Suprapubic skin (tissue), 4 donors: ENCODE results near the gene DCDC2. TPM values are rescaled to one million over a fixed set of nuclear protein-coding genes. Genes with fewer than 3 reads are reported as not detected.
A peak's percentile ranks its signal among the peaks of the same experiment; 100 is the strongest.
"Not testable (repeated sequence)": the region's sequence is repeated elsewhere in the genome, so short reads cannot be mapped to it uniquely, and the experiment has no call there.

Experiments
- DNase-seq, 2 donors: peaks; one replicate each; pipeline ENCODE4 v3.0.0-alpha.2; 2019; ENCODE audit warnings: low spot score in 2 of 2
- H3K27ac ChIP-seq: fragments of 200-600 bp; sonication (generic); one replicate; pipeline ENCODE4 v1.5.1; 2019
- H3K27me3 ChIP-seq: fragments of 200-600 bp; sonication (generic); one replicate; pipeline ENCODE4 v1.5.1; 2019
- H3K36me3 ChIP-seq: fragments of 200-600 bp; sonication (generic); one replicate; pipeline ENCODE4 v1.5.1; 2019
- H3K4me1 ChIP-seq: fragments of 200-600 bp; sonication (generic); one replicate; pipeline ENCODE4 v1.5.1; 2019
- H3K4me3 ChIP-seq: fragments of 200-600 bp; sonication (generic); one replicate; pipeline ENCODE4 v1.5.1; 2019; ENCODE audit warnings: mild to moderate bottlenecking
- H3K9me3 ChIP-seq: fragments of 200-600 bp; sonication (generic); one replicate; pipeline ENCODE4 v1.5.1; 2019
- EP300 ChIP-seq: sonication (generic); formaldehyde crosslinking; IDR thresholded peaks from one replicate; pipeline ENCODE4 v1.6.1; 2017; ENCODE audit warnings: antibody characterized with exemption
- POLR2A ChIP-seq, 2 donors: fragments of 450-650 bp; IDR thresholded peaks; one replicate each; pipeline ENCODE4 v1.6.1; 2017; ENCODE audit warnings: antibody characterized with exemption in 2 of 2, mild to moderate bottlenecking in 2 of 2, moderate library complexity in 2 of 2
- POLR2AphosphoS5 ChIP-seq, 3 donors: sonication (generic); formaldehyde crosslinking; IDR thresholded peaks; one replicate each; pipeline ENCODE4 v1.6.1; 2017; ENCODE audit warnings: antibody characterized with exemption in 3 of 3
- WGBS: methylation state at CpG from one replicate; pipeline ENCODE4 v1.1.5; 2018; 5-methylcytosine and 5-hydroxymethylcytosine counted together
- total RNA-seq, 4 donors: library from RNA; depleted of rRNA; stranded (reverse); fragments of >200 nt; gene quantifications; one replicate each; pipeline ENCODE4 v1.1.0, GENCODE V29; 2016
- TF ChIP-seq, protein P1 (sequence below), 2 donors: fragments of 200-600 bp in 1 of 2; fragments of 450-650 bp in 1 of 2; sonication (generic) in 1 of 2; IDR thresholded peaks; one replicate each; pipeline ENCODE4 v1.5.1; 2016 to 2019; ENCODE audit warnings: antibody characterized with exemption in 2 of 2, mild to moderate bottlenecking in 1 of 2, moderate library complexity in 1 of 2

The DCDC2 gene
- under 1 TPM in 3 of 4 donors, not detected in 1; 0.15 to 0.55 (median 0.16) TPM for total RNA-seq

DNA sequence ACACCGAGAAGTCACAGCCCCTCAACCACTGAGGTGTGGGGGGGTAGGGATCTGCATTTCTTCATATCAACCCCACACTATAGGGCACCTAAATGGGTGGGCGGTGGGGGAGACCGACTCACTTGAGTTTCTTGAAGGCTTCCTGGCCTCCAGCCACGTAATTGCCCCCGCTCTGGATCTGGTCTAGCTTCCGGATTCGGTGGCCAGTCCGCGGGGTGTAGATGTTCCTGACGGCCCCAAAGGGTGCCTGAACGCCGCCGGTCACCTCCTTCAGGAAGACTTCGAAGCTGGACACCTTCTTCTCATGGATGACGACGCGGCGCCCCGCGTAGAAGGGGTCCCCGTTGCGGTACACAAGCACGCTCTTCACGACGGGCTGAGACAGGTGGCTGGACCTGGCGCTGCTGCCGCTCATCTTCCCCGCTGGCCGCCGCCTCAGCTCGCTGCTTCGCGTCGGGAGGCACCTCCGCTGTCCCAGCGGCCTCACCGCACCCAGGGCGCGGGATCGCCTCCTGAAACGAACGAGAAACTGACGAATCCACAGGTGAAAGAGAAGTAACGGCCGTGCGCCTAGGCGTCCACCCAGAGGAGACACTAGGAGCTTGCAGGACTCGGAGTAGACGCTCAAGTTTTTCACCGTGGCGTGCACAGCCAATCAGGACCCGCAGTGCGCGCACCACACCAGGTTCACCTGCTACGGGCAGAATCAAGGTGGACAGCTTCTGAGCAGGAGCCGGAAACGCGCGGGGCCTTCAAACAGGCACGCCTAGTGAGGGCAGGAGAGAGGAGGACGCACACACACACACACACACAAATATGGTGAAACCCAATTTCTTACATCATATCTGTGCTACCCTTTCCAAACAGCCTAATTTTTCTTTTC lies at the start of gene DCDC2:
TSS of gene DCDC2 (minus strand) at position 724 of the 883 bp plus-strand sequence. CDS start at position 415, 309 bp downstream.
- no peak within 1 kb of the TSS for H3K27ac ChIP-seq
- H3K36me3 ChIP-seq, result no peaks in the 10 kb centered on the region
- TF ChIP-seq POLR2A (IDR thresholded peaks at IDR 0.05) (no peak), POLR2AphosphoS5 (IDR thresholded peaks at IDR 0.05) (no peak), EP300 (no peak)
- TF ChIP-seq, protein P1, sequence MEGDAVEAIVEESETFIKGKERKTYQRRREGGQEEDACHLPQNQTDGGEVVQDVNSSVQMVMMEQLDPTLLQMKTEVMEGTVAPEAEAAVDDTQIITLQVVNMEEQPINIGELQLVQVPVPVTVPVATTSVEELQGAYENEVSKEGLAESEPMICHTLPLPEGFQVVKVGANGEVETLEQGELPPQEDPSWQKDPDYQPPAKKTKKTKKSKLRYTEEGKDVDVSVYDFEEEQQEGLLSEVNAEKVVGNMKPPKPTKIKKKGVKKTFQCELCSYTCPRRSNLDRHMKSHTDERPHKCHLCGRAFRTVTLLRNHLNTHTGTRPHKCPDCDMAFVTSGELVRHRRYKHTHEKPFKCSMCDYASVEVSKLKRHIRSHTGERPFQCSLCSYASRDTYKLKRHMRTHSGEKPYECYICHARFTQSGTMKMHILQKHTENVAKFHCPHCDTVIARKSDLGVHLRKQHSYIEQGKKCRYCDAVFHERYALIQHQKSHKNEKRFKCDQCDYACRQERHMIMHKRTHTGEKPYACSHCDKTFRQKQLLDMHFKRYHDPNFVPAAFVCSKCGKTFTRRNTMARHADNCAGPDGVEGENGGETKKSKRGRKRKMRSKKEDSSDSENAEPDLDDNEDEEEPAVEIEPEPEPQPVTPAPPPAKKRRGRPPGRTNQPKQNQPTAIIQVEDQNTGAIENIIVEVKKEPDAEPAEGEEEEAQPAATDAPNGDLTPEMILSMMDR (IDR thresholded peaks at IDR 0.05), result no peak
- peak; percentile 71 to 81 for DNase-seq
- no peaks in the 10 kb centered on the region for H3K9me3 ChIP-seq
- WGBS, result 10% methylated on average over 20 of the region's 61 CpGs
- peak within 1 kb of the TSS; percentile 35 for H3K4me3 ChIP-seq
- H3K27me3 ChIP-seq, result no peaks in the 10 kb centered on the region
- H3K4me1 ChIP-seq, result peaks cover 18% of the 10 kb centered on the region

- Histone ChIP-seq H3K4me1 (peaks cover 26% of the 10 kb centered on the region), H3K36me3 (peaks cover 16% of the 10 kb centered on the region), H3K27ac (no peak overlapping the region), H3K9me3 (no peaks in the 10 kb centered on the region), H3K4me3 (no peak overlapping the region), H3K27me3 (no peaks in the 10 kb centered on the region)
- no peak for DNase-seq
- WGBS, result 91% methylated on average over 5 of the region's 5 CpGs
- TF ChIP-seq EP300, result no peak
- TF ChIP-seq, protein P1 (IDR thresholded peaks at IDR 0.05), result no peak
- no peak for TF ChIP-seq POLR2A (IDR thresholded peaks at IDR 0.05)
Measured at GRCh38 chr6:24405262-24405661, 47.4 kb upstream of the DCDC2 start.

DNA sequence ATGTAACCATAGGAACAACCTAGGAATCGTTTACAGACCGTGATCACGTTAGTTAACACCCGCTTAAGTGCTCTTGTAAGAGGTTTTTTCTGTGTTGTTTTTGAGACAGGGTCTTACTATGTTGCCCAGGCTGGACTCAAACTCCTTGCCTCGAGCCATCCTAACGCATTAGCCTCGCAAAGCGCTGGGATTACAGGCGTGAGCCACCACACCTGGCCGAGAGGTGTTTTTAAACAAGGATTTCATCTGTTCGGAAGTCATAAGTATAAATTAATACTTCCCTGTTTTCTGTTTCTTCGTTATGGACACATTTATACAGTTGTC lies 45.6 kb upstream of the DCDC2 start:
- Histone ChIP-seq H3K36me3 (peaks cover 13% of the 10 kb centered on the region), H3K27me3 (peaks cover 9% of the 10 kb centered on the region), H3K4me3 (peak overlapping the region; percentile 95), H3K4me1 (peaks cover 26% of the 10 kb centered on the region), H3K27ac (peak overlapping the region; percentile 82), H3K9me3 (no peaks in the 10 kb centered on the region)
- DNase-seq, result no peak
- TF ChIP-seq EP300, result no peak
- TF ChIP-seq POLR2A (IDR thresholded peaks at IDR 0.05), result no peak
- TF ChIP-seq POLR2AphosphoS5 (IDR thresholded peaks at IDR 0.05), result no peak
- TF ChIP-seq, protein P1 (IDR thresholded peaks at IDR 0.05), result no peak
- WGBS, result 6% methylated on average over 12 of the region's 12 CpGs

DNA sequence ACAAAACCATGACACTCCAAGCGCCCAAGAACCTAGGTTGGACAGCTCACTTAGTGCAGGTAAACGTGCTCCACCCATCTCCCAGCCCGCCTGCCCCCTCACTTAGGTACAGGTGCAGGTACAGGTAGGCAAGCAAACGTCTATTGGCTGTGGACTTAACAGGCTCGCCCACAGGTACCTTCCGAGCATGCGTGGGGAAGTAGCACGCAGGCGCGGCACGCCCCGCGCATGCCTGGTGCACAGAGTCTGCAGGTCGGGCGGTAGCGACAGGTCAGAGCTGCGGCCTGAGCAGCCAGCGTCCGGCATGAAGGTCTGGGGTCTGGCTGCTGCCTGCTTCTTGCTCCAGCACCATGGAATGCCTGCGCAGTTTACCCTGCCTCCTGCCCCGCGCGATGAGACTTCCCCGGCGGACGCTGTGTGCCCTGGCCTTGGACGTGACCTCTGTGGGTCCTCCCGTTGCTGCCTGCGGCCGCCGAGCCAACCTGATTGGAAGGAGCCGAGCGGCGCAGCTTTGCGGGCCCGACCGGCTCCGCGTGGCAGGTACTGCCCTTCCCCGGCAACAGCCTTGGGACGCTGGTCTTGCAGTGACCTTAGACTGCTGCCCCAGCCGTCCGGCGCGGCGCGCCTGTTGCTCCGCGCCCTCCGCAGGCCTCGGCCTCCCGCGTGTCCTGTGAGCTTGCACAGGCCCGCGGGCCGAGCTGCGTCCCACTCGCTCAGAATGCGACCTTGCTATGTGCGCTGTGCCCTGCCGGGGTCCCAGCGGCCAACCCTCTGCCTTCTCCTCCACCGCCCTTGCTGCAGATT lies 45.0 kb upstream of the DCDC2 start, which contains the start of gene MRS2:
TSS of gene MRS2 (plus strand) at position 240 of the 804 bp plus-strand sequence. CDS start at position 351, 111 bp downstream.
- H3K27me3 ChIP-seq, result peaks cover 9% of the 10 kb centered on the region
- H3K4me3 ChIP-seq, result peak within 1 kb of the TSS; percentile 95
- H3K27ac ChIP-seq, result peak within 1 kb of the TSS; percentile 82
- H3K9me3 ChIP-seq, result no peaks in the 10 kb centered on the region
- H3K4me1 ChIP-seq, result peaks cover 26% of the 10 kb centered on the region
- peaks cover 11% of the 10 kb centered on the region for H3K36me3 ChIP-seq
- TF ChIP-seq EP300 (no peak), POLR2AphosphoS5 (IDR thresholded peaks at IDR 0.05) (no peak), POLR2A (IDR thresholded peaks at IDR 0.05) (no peak)
- TF ChIP-seq, protein P1 (IDR thresholded peaks at IDR 0.05), result no peak
- peak; percentile 77 to 87 for DNase-seq
- 0% methylated on average over 5 of the region's 63 CpGs for WGBS

DNA sequence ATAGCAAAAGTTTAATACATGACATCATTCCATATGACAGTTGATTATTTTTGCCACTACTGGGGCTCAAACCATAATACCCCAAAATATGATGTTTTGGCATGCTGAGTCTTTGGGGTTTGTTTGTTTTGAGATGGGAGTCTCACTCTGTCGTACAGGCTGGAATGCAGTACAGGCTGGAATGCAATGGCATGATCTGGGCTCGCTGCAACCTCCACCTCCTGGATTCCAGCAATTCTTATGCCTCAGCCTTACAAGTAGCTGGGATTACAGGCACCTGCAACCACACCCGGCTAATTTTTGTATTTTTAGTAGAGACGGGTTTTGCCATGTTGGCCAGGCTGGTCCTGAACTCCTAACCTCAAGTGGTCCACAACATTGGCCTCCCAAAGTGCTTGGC lies 43.6 kb upstream of the DCDC2 start:
- Histone ChIP-seq H3K27ac (no peak overlapping the region), H3K9me3 (no peaks in the 10 kb centered on the region), H3K36me3 (peaks cover 3% of the 10 kb centered on the region), H3K4me1 (peaks cover 26% of the 10 kb centered on the region), H3K27me3 (peaks cover 9% of the 10 kb centered on the region), H3K4me3 (no peak overlapping the region)
- DNase-seq, result no peak
- WGBS, result 67% methylated on average over 4 of the region's 4 CpGs
- TF ChIP-seq, protein P1 (IDR thresholded peaks at IDR 0.05), result no peak
- no peak for TF ChIP-seq POLR2A (IDR thresholded peaks at IDR 0.05)
- TF ChIP-seq POLR2AphosphoS5 (IDR thresholded peaks at IDR 0.05), result no peak

DNA sequence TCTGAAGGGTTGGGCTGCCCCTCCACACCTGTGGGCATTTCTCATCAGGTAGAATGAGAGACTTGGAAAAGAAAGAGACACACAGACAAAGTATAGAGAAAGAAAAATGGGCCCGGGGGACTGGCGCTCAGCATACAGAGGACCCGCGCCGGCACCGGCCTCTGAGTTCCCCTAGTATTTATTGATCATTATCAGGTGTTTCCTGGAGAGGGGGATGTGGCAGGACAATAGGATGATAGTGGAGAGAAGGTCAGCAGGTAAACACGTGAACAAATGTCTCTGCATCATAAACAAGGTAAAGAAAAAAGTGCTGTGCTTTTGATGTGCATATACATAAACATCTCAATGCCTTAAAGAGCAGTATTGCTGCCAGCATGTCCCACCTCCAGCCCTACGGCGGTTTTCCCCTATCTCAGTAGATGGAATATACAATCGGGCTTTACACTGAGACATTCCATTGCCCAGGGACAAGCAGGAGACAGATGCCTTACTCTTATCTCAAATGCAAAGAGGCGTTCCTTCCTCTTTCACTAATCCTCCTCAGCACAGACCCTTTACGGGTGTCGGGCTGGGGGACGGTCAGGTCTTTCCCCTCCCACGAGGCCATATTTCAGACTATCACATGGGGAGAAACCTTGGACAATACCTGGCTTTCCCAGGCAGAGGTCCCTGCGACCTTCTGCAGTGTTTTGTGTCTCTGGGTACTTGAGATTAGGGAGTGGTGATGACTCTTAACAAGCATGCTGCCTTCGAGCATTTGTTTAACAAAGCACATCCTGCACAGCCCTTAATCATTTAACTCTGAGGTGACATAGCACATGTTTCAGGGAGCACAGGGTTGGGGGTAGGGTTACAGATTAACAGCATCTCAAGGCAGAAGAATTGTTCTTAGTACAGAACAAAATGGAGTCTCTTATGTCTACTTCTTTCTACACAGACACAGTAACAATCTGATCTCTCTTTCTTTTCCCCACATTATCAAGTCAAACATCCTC lies 42.5 kb upstream of the DCDC2 start:
- H3K4me1 ChIP-seq, result peaks cover 26% of the 10 kb centered on the region
- WGBS, result 20% methylated on average over 15 of the region's 17 CpGs
- not testable (repeated sequence) for H3K27me3 ChIP-seq, H3K27ac ChIP-seq, H3K36me3 ChIP-seq, DNase-seq, H3K4me3 ChIP-seq, H3K9me3 ChIP-seq
